SK-N-SH treated with all-trans-retinoic acid at 6 μM for 48 hours (cell line): ENCODE measurements around the gene SMTNL2.

Experiments used
- ISL1 ChIP-seq: fragments of 250-450 bp; sonication (Bioruptor Pico); IDR thresholded peaks from 2 replicates; pipeline ENCODE4 v2.1.2; 2022; ENCODE audit warnings: mild to moderate bottlenecking, moderate library complexity
- TF ChIP-seq, protein P1 (sequence below): fragments of 250-450 bp; sonication (Bioruptor Pico); IDR thresholded peaks from 2 replicates; pipeline ENCODE4 v1.5.1; 2020; ENCODE audit warnings: low read depth, mild to moderate bottlenecking, moderate library complexity

DNA sequence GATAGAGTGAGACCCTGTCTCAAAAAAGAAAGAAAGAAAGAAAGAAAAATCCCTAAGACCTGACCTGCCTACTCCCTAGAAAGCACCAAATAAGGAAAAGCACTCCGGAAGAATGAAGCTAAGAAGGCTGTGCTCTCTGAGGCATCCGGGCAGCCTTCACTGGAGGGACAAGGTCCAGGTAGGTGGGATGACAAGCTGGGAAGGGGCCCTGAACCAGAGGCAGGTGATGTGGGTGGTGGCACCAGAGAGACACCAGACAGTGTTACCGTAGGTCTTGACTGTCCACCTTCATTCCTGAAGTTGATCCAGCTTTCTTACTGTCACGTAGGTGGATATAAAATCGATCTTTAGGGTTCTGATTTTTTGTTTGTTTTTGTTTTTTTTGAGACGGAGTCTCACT, 26.3 kb downstream of the SMTNL2 start:
- TF ChIP-seq ISL1 (CRISPR knock-in tag) = no peak
- TF ChIP-seq, protein P1, sequence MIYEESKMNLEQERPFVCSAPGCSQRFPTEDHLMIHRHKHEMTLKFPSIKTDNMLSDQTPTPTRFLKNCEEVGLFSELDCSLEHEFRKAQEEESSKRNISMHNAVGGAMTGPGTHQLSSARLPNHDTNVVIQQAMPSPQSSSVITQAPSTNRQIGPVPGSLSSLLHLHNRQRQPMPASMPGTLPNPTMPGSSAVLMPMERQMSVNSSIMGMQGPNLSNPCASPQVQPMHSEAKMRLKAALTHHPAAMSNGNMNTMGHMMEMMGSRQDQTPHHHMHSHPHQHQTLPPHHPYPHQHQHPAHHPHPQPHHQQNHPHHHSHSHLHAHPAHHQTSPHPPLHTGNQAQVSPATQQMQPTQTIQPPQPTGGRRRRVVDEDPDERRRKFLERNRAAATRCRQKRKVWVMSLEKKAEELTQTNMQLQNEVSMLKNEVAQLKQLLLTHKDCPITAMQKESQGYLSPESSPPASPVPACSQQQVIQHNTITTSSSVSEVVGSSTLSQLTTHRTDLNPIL = no peak
